ENCODE measurements around the gene WIPI1. TPM values are rescaled to one million over a fixed set of nuclear protein-coding genes. Genes with fewer than 3 reads are reported as not detected.

WIPI1 gene
- total and polyA plus RNA-seq, 10 of the 15 experiments (the other 5 are each of a cell fraction or from before 2014, with no cell fraction given): 6.5 to 44.5 (median 26.2) TPM

- H3K27ac ChIP-seq (ENCODE audit: control insufficient read depth, insufficient read depth): no peak overlapping the region
- WGBS (ENCODE audit: insufficient coverage, insufficient replicate concordance, low lambda C conversion rate, missing lambda C conversion rate): 79% methylated on average over 11 of the region's 11 CpGs
- no peak overlapping the region for H2AFZ ChIP-seq (ENCODE audit: control insufficient read depth, low read depth, low read length)
- H3K4me2 ChIP-seq (ENCODE audit: control insufficient read depth, insufficient read depth): no peak overlapping the region
- H3K9ac ChIP-seq (ENCODE audit: control insufficient read depth, insufficient read depth, low read length): no peak overlapping the region
- CTCF ChIA-PET: interaction anchor here (0.5 kb wide), 1 partner anchor 975 kb away, joined by 3 read pairs; no protein-coding TSS in a partner anchor
- ATAC-seq: no peak
- no peak for TF ChIP-seq ATF2 (IDR thresholded peaks at IDR 0.05; ENCODE audit: low read length)
- TF ChIP-seq ZBTB4 (CRISPR knock-in tag; IDR thresholded peaks at IDR 0.05): no peak
- no peak for TF ChIP-seq ZNF622 (IDR thresholded peaks at IDR 0.05)
- no peak for TF ChIP-seq MTA2 (IDR thresholded peaks at IDR 0.05; ENCODE audit: low read depth)
- no peak for TF ChIP-seq STAT3 (IDR thresholded peaks at IDR 0.05; ENCODE audit: low read depth, low read length)
- TF ChIP-seq PBX3 (IDR thresholded peaks at IDR 0.05; ENCODE audit: insufficient replicate concordance, low read depth, low read length): no peak
- no peak for TF ChIP-seq CBX3 (IDR thresholded peaks at IDR 0.05; ENCODE audit: borderline replicate concordance, low read depth)
- TF ChIP-seq CHD4 (IDR thresholded peaks at IDR 0.05): no peak
- TF ChIP-seq ZSCAN29 (IDR thresholded peaks at IDR 0.05): no peak
- no peaks in the 10 kb centered on the region for H3K4me1 ChIP-seq (ENCODE audit: control insufficient read depth, insufficient read depth, low read length)
- H3K9me3 ChIP-seq (replicated peaks; ENCODE audit: control insufficient read depth, insufficient read depth, low read length): no peaks in the 10 kb centered on the region
- intact Hi-C loops (cut with micrococcal nuclease; ENCODE audit: unreplicated experiment): no loop called here
- no TSS peak for BruUV-seq (replicated peaks)
- H3K4me3 ChIP-seq: no peak overlapping the region
- no peak for FAIRE-seq
- no peaks in the 10 kb centered on the region; a peak in 1 of 4 replicates for H3K27me3 ChIP-seq (replicated peaks in 1 of 2; ENCODE audit: control insufficient read depth in 2 of 2, insufficient read depth in 2 of 2, low read length in 1 of 2)
- H3K79me2 ChIP-seq (ENCODE audit: control insufficient read depth, insufficient read depth, low read length): no peaks in the 10 kb centered on the region
- in situ Hi-C loops (cut with MboI): no loop called here
- SMC1A ChIA-PET (ENCODE audit: uncharacterized antibody, unreplicated experiment): interaction anchor here (0.6 kb wide), 1 partner anchor 55 kb away, joined by 3 read pairs; no protein-coding TSS in a partner anchor
- no peaks in the 10 kb centered on the region for H3K36me3 ChIP-seq (ENCODE audit: control insufficient read depth in 2 of 2, insufficient read depth in 2 of 2, low read length in 1 of 2)
- DNase-seq (ENCODE audit: low read depth, low spot score): no peak
- no peaks in the 10 kb centered on the region for H4K20me1 ChIP-seq (ENCODE audit: control insufficient read depth, insufficient read depth)
- RAD21 ChIA-PET (ENCODE audit: unreplicated experiment): no interaction called here
- POLR2A ChIA-PET: interaction anchor here (0.6 kb wide), 1 partner anchor 355 kb away, joined by 3 read pairs; no protein-coding TSS in a partner anchor
Measured at GRCh38 chr17:68379692-68380677, 77.3 kb downstream of the WIPI1 start.
